NCI-H446 treated with DMSO at 0.1 percent for 48 hours (cell line): ENCODE data around the gene TULP1.

ENCODE experiments used
- DNase-seq: peaks from one replicate; lab custom pipeline; 2025; lab: John Stamatoyannopoulos, UW

The TULP1 gene

GRCh38 chr6:35465646-35466045 lies 47.0 kb downstream of the TULP1 start:
- no peak for DNase-seq

- no peak for DNase-seq
These were observed 49.4 kb downstream of the TULP1 start for GRCh38 chr6:35463292-35463691.

GRCh38 chr6:35461270-35461669 lies 51.4 kb downstream of the TULP1 start:
- no peak for DNase-seq

- no peak for DNase-seq
These were observed 54.8 kb downstream of the TULP1 start for GRCh38 chr6:35457907-35458306.

GRCh38 chr6:35454391-35455110 lies 58.1 kb downstream of the TULP1 start:
- DNase-seq, result no peak

GRCh38 chr6:35453236-35453635 lies 59.5 kb downstream of the TULP1 start:
- no peak for DNase-seq

GRCh38 chr6:35452183-35453090 lies 60.3 kb downstream of the TULP1 start, which contains the start of gene FANCE:
TSS of gene FANCE (plus strand) at chr6:35452338. CDS start at chr6:35452546, 208 bp downstream.
- peak; percentile 74 for DNase-seq

GRCh38 chr6:35451354-35452182 lies 61.1 kb downstream of the TULP1 start:
- no peak for DNase-seq

GRCh38 chr6:35449287-35449881 lies 63.3 kb downstream of the TULP1 start:
- DNase-seq, result peak; percentile 63

- DNase-seq, result no peak
These were observed 64.5 kb downstream of the TULP1 start for GRCh38 chr6:35448191-35448590.
